Measurements from ENCODE around the gene TFDP2. TPM values are rescaled to one million over a fixed set of nuclear protein-coding genes. Genes with fewer than 3 reads are reported as not detected.

Gene TFDP2
- total RNA-seq, 1 experiment from 2014 or later, result 55.4 TPM

DNA sequence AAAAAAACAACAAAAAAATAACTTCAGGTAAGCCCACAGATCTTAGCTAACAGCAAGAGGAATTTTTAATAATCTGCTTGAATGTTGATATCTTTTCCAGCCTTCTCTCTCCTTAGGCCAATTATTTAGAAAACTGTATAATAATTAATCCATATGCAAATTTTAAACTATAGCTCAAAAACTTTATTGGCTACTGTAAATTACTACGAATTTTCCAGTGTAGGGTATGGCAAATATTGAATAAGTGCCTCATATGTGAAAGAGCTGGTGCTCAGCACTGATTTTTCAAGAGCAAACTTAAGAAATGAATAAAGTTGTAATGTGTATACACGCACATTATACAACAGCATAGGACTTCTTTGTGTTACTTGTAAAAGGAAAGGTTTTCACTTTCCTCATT, 123.0 kb downstream of the TFDP2 start:
- ATAC-seq, result no peak
- ChIA-PET RAD21 (ENCODE audit: low non-redundant PET in 1 of 2, low total read pairs in 2 of 2, uncharacterized antibody in 2 of 2, unreplicated experiment in 2 of 2) (no interaction called here), POLR2A (no interaction called here), CTCF (no interaction called here)
- H3K27me3 ChIP-seq (ENCODE audit: insufficient read depth, low read length), result no peaks in the 10 kb centered on the region
- no peaks in the 10 kb centered on the region for H3K79me2 ChIP-seq (ENCODE audit: insufficient read depth, low read length)
- H3K4me1 ChIP-seq (ENCODE audit: control insufficient read depth in 1 of 2, insufficient read depth in 2 of 2, low read length in 2 of 2), result peaks cover 0 to 16% of the 10 kb centered on the region in 2 experiments; a peak in 2 of 4 replicates
- intact Hi-C loops (cut with micrococcal nuclease), result no loop called here
- no peak for DNase-seq (ENCODE audit: low read depth, low spot score)
- H3K4me2 ChIP-seq (ENCODE audit: low read length), result no peak overlapping the region
- H3K9ac ChIP-seq (ENCODE audit: low read length), result no peak overlapping the region
- H3K9me3 ChIP-seq (ENCODE audit: control insufficient read depth in 1 of 2, insufficient read depth in 1 of 2, low read depth in 1 of 2, low read length in 2 of 2), result no peaks in the 10 kb centered on the region
- TF ChIP-seq, protein P1, sequence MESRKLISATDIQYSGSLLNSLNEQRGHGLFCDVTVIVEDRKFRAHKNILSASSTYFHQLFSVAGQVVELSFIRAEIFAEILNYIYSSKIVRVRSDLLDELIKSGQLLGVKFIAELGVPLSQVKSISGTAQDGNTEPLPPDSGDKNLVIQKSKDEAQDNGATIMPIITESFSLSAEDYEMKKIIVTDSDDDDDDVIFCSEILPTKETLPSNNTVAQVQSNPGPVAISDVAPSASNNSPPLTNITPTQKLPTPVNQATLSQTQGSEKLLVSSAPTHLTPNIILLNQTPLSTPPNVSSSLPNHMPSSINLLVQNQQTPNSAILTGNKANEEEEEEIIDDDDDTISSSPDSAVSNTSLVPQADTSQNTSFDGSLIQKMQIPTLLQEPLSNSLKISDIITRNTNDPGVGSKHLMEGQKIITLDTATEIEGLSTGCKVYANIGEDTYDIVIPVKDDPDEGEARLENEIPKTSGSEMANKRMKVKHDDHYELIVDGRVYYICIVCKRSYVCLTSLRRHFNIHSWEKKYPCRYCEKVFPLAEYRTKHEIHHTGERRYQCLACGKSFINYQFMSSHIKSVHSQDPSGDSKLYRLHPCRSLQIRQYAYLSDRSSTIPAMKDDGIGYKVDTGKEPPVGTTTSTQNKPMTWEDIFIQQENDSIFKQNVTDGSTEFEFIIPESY (IDR thresholded peaks at IDR 0.05; ENCODE audit: extremely low read depth, insufficient replicate concordance, low read length), result no peak
- TF ChIP-seq RAD21 (IDR thresholded peaks at IDR 0.05; ENCODE audit: low read depth), result no peak
- TF ChIP-seq JUND (IDR thresholded peaks at IDR 0.05), result no peak
- TF ChIP-seq EGR1 (IDR thresholded peaks at IDR 0.05; ENCODE audit: low read depth), result no peak
- TF ChIP-seq YY1 (IDR thresholded peaks at IDR 0.05; ENCODE audit: extremely low read depth, insufficient replicate concordance, low read depth, low read length), result no peak
- TF ChIP-seq, protein P2, sequence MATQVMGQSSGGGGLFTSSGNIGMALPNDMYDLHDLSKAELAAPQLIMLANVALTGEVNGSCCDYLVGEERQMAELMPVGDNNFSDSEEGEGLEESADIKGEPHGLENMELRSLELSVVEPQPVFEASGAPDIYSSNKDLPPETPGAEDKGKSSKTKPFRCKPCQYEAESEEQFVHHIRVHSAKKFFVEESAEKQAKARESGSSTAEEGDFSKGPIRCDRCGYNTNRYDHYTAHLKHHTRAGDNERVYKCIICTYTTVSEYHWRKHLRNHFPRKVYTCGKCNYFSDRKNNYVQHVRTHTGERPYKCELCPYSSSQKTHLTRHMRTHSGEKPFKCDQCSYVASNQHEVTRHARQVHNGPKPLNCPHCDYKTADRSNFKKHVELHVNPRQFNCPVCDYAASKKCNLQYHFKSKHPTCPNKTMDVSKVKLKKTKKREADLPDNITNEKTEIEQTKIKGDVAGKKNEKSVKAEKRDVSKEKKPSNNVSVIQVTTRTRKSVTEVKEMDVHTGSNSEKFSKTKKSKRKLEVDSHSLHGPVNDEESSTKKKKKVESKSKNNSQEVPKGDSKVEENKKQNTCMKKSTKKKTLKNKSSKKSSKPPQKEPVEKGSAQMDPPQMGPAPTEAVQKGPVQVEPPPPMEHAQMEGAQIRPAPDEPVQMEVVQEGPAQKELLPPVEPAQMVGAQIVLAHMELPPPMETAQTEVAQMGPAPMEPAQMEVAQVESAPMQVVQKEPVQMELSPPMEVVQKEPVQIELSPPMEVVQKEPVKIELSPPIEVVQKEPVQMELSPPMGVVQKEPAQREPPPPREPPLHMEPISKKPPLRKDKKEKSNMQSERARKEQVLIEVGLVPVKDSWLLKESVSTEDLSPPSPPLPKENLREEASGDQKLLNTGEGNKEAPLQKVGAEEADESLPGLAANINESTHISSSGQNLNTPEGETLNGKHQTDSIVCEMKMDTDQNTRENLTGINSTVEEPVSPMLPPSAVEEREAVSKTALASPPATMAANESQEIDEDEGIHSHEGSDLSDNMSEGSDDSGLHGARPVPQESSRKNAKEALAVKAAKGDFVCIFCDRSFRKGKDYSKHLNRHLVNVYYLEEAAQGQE (IDR thresholded peaks at IDR 0.05; ENCODE audit: low read depth), result no peak
- TF ChIP-seq FOSL1 (IDR thresholded peaks at IDR 0.05; ENCODE audit: low read depth), result no peak
- TF ChIP-seq POLR2A (IDR thresholded peaks at IDR 0.05; ENCODE audit: borderline replicate concordance, extremely low read depth, insufficient read depth, insufficient read length), result no peak
- H4K20me1 ChIP-seq (ENCODE audit: insufficient read depth), result no peaks in the 10 kb centered on the region
- no peak overlapping the region for H3K27ac ChIP-seq (ENCODE audit: low read depth, low read length)
- 0 out of 2 replicates have a peak, but pooled peaks cover 3% of the 10 kb centered on the region for H3K9me2 ChIP-seq (ENCODE audit: insufficient read depth)
- H3K4me3 ChIP-seq (replicated peaks in 1 of 2; ENCODE audit: low read depth in 1 of 2, low read length in 2 of 2), result no peak overlapping the region
- no TSS peak for BruUV-seq (replicated peaks)
- H2AFZ ChIP-seq (ENCODE audit: low read depth, low read length, poor library complexity, severe bottlenecking), result no peak overlapping the region
- no peaks in the 10 kb centered on the region for H3K36me3 ChIP-seq (ENCODE audit: control insufficient read depth in 1 of 2, insufficient read depth in 2 of 2, low read length in 2 of 2)

Data from HCT116 (cell line).